Stimulated activated effector memory CD8-positive, alpha-beta T cell treated with anti-CD3 and anti-CD28 coated beads, Interleukin-12 subunit alpha, Interleukin-12 subunit beta, amount 100 ng/mL, for 72 hours (primary cell): ENCODE results near the gene KCNAB1.
A peak's percentile ranks its signal among the peaks of the same experiment; 100 is the strongest.
"Not testable (repeated sequence)": the region's sequence is repeated elsewhere in the genome, so short reads cannot be mapped to it uniquely, and the experiment has no call there.

Experiments used
- ATAC-seq: fragments of 150-1000 bp; cut with Tn5 transposase; 2 replicates; pipeline ENCODE4 v1.10.0; 2021
- DNase-seq, 2 donors: peaks; one replicate each; pipeline ENCODE4 v3.0.0; 2021 to 2022; ENCODE audit warnings: low spot score in 2 of 2
- H3K27ac Mint-ChIP-seq: one replicate; pipeline ENCODE4 v1.8.0; 2022; ENCODE audit warnings: mild to moderate bottlenecking, mixed read lengths
- H3K36me3 Mint-ChIP-seq: one replicate; pipeline ENCODE4 v1.8.0; 2022; ENCODE audit warnings: mild to moderate bottlenecking, mixed read lengths
- H3K4me1 Mint-ChIP-seq: one replicate; pipeline ENCODE4 v1.8.0; 2022; ENCODE audit warnings: mixed read lengths
- H3K4me3 Mint-ChIP-seq: one replicate; pipeline ENCODE4 v1.8.0; 2022; ENCODE audit warnings: mild to moderate bottlenecking, mixed read lengths
- H3K9me3 Mint-ChIP-seq: one replicate; pipeline ENCODE4 v1.8.0; 2022; ENCODE audit warnings: mixed read lengths

The KCNAB1 gene

GRCh38 chr3:156554842-156555687 is 434.7 kb downstream of the KCNAB1 start, which contains the start of gene SSR3:
TSS of gene SSR3 (minus strand) at chr3:156555117. CDS start at chr3:156555089, 28 bp downstream.
- H3K4me1 Mint-ChIP-seq, result peaks cover 42% of the 10 kb centered on the region
- H3K4me3 Mint-ChIP-seq, result peak within 1 kb of the TSS; percentile 90
- H3K27ac Mint-ChIP-seq, result peak within 1 kb of the TSS; percentile 96
- ATAC-seq (peak; percentile 99), DNase-seq (peak; percentile 92 to 97)
- H3K9me3 Mint-ChIP-seq, result no peaks in the 10 kb centered on the region
- H3K36me3 Mint-ChIP-seq, result peaks cover 40% of the 10 kb centered on the region

DNA sequence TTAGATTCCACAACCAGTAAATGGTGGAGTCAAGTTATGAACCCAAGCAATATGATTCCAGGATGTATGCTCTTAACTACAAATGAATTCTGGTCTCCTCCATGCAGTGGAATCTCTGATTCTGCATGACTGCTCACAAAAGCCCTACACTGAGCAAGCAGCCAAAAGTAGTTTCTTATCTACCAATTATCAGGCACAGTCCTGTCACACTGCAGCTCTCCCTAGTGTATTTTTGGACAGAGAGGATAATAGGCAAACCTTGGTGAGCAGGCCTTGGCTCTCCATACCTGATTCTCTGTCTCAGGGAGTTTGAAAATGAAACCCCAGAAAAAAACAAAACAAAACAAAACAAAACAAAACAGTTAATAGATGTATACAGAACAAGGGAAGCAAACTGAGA is 438.0 kb downstream of the KCNAB1 start:
- peaks cover 7% of the 10 kb centered on the region for H3K36me3 Mint-ChIP-seq
- DNase-seq (no peak), ATAC-seq (no peak)
- no peak overlapping the region for H3K27ac Mint-ChIP-seq
- no peaks in the 10 kb centered on the region for H3K9me3 Mint-ChIP-seq
- H3K4me1 Mint-ChIP-seq, result peaks cover 13% of the 10 kb centered on the region
- no peak overlapping the region for H3K4me3 Mint-ChIP-seq

DNA sequence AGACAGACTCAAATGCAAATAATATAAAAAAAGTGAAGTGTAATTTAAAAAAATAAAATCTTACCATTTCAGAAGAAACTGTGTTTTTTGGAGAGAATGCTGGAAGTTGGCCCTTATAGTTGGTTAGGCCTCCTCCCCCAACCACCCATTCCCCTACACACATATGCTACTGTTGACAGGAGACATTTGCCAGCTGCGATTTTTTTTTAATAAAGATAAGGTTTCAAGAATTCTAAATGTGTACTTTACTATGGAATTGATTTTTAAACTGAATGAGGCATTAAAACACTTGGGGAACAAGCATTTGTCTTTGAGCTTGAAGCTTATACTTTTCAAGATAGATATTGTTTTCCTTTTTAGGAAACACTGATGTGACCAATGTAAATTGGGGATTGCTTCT is 438.9 kb downstream of the KCNAB1 start:
- Mint-ChIP-seq H3K4me1 (peaks cover 7% of the 10 kb centered on the region), H3K27ac (no peak overlapping the region), H3K4me3 (no peak overlapping the region), H3K36me3 (peaks cover 7% of the 10 kb centered on the region), H3K9me3 (no peaks in the 10 kb centered on the region)
- ATAC-seq, result no peak
- DNase-seq, result no peak

- DNase-seq (no peak), ATAC-seq (no peak)
- no peaks in the 10 kb centered on the region for H3K9me3 Mint-ChIP-seq
Observed at GRCh38 chr3:156561533-156561932, 441.2 kb downstream of the KCNAB1 start.

DNA sequence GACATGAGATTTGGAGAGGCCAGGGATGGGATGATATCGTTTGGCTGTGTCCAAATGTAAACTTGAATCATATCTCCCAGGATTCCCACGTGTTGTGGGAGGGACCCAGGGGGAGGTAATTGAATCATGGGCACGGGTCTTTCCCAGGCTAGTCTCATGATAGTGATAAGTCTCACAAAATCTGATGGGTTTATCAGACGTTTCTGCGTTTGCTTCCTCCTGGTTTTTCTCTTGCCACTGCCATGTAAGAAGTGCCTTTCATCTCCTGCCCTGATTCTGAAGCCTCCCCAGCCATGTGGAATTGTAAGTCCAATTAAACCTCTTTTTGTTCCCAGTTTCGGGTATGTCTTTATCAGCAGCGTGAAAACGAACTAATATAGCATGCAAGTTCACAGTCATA is 442.1 kb downstream of the KCNAB1 start:
- ATAC-seq, H3K36me3 Mint-ChIP-seq: not testable (repeated sequence)

More at GRCh38 chr3:156561533-156561932, 441.2 kb downstream of the KCNAB1 start:
- H3K36me3 Mint-ChIP-seq, result no peaks in the 10 kb centered on the region
- H3K4me1 Mint-ChIP-seq, result no peaks in the 10 kb centered on the region
- H3K4me3 Mint-ChIP-seq, result no peak overlapping the region
- H3K27ac Mint-ChIP-seq, result no peak overlapping the region

GRCh38 chr3:156563900-156564682 is 443.7 kb downstream of the KCNAB1 start:
- Mint-ChIP-seq H3K27ac (no peak overlapping the region), H3K9me3 (no peaks in the 10 kb centered on the region), H3K4me1 (peaks cover under 1% of the 10 kb centered on the region), H3K4me3 (no peak overlapping the region), H3K36me3 (no peaks in the 10 kb centered on the region)
- ATAC-seq (no peak), DNase-seq (no peak)

More for the DNA sequence above, 442.1 kb downstream of the KCNAB1 start:
- H3K4me1 Mint-ChIP-seq, H3K9me3 Mint-ChIP-seq, DNase-seq, H3K4me3 Mint-ChIP-seq, H3K27ac Mint-ChIP-seq: not testable (repeated sequence)

GRCh38 chr3:156569016-156569415 is 448.6 kb downstream of the KCNAB1 start:
- not testable (repeated sequence) for DNase-seq, H3K27ac Mint-ChIP-seq, H3K4me3 Mint-ChIP-seq, H3K36me3 Mint-ChIP-seq, ATAC-seq, H3K9me3 Mint-ChIP-seq
- peaks cover 12% of the 10 kb centered on the region for H3K4me1 Mint-ChIP-seq

DNA sequence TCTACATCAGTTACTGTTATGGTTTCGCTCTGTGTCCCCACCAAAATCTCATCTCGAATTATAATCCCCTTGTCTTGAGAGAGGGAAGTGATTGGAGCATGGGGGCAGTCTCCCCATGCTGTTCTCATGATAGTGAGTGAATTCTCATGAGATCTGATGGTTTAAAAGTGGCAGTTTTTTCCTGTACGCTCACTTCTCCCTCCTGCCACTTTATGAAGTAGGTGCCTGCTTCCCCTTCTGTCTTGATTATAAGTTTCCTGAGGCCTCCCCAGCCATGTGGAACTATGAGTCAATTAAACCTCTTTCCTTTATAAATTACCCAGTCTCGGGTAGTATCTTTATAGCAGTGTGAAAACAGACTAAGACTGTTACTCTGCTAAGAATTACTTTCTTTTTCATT is 449.5 kb downstream of the KCNAB1 start:
- ATAC-seq, H3K36me3 Mint-ChIP-seq, H3K9me3 Mint-ChIP-seq, H3K27ac Mint-ChIP-seq, H3K4me3 Mint-ChIP-seq, DNase-seq: not testable (repeated sequence)
- peaks cover 12% of the 10 kb centered on the region for H3K4me1 Mint-ChIP-seq

DNA sequence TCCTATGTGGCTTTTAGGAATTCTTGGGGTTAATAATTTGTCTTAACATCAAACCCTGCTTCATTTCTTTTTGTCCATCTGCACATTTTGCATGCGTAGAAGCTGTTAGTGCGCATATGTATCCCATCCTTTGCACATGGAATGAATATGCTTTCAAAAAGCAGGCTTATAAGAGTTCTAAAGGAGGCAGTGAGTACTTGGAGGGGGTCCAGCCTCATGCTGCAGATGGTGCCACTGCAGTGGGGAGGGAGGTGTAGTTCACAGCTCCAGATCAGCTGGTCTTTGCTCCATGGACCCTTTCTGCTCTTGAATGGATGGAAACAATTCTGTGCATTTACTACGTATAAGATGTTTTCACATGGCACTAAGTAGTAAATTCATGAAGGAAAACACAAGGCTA is 455.3 kb downstream of the KCNAB1 start:
- H3K4me1 Mint-ChIP-seq, result no peaks in the 10 kb centered on the region
- H3K27ac Mint-ChIP-seq, result no peak overlapping the region
- no peaks in the 10 kb centered on the region for H3K36me3 Mint-ChIP-seq
- no peak for ATAC-seq
- DNase-seq, result no peak
- no peak overlapping the region for H3K4me3 Mint-ChIP-seq
- H3K9me3 Mint-ChIP-seq, result no peaks in the 10 kb centered on the region

- DNase-seq (no peak), ATAC-seq (no peak)
- Mint-ChIP-seq H3K36me3 (no peaks in the 10 kb centered on the region), H3K4me3 (no peak overlapping the region), H3K27ac (no peak overlapping the region), H3K9me3 (no peaks in the 10 kb centered on the region), H3K4me1 (no peaks in the 10 kb centered on the region)
Observed at GRCh38 chr3:156576051-156576450, 455.7 kb downstream of the KCNAB1 start.

DNA sequence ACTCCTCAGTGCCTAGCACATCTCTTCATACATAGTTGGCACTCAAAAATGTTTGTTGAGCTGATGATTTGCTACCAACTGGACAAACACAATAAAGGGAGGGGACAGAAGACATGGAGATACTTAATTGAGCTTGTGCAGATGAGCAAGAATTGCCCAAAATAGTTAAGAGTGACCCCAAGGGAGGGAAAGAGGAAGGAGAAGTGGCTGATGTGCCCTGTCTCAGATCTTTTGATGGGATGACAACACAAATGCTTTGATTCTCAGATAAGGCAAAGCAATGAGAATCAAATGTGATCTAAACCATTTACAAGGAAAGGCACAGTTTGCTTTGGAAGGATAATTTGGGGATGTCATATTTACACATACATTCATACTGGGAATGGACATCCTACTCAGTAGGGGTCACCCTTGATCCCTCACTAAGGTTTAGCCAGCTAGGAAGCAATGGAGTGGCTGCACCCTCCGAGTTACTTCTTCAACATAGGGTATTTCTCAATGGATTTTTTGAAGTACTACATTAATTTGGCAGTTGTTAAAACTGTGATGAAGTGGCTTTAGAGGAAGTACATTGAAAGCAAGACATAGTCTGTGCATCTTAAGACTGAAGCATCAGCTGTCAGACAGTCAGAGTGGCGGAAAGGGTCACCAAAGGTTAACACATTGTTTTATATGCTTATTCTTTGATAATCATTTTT is 456.4 kb downstream of the KCNAB1 start:
- no peak for DNase-seq
- Mint-ChIP-seq H3K4me1 (no peaks in the 10 kb centered on the region), H3K9me3 (no peaks in the 10 kb centered on the region), H3K27ac (no peak overlapping the region), H3K4me3 (no peak overlapping the region), H3K36me3 (no peaks in the 10 kb centered on the region)
- no peak for ATAC-seq

DNA sequence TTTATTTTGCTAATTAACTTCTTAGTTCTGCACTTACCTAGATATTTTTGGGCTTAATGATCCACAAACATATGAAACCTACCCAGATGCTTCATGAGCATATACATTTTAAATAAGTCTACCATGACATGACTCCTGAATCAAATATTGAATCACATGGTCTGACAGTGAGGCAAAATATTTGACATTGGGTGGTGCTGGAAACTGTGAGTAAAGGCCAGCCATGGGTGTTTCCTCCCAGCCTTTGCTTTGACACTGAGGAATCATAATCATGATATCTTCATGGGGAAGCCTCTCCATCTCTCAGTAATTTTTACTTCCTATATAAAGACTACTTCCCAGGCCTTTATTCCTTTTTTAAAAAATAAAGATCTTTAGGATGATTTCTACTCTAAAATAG is 457.4 kb downstream of the KCNAB1 start:
- peak; percentile 71 for ATAC-seq
- Mint-ChIP-seq H3K4me1 (no peaks in the 10 kb centered on the region), H3K36me3 (no peaks in the 10 kb centered on the region), H3K9me3 (no peaks in the 10 kb centered on the region), H3K4me3 (no peak overlapping the region), H3K27ac (no peak overlapping the region)
- DNase-seq, result no peak

- no peaks in the 10 kb centered on the region for H3K36me3 Mint-ChIP-seq
- no peaks in the 10 kb centered on the region for H3K9me3 Mint-ChIP-seq
- H3K27ac Mint-ChIP-seq, result no peak overlapping the region
- peaks cover 6% of the 10 kb centered on the region for H3K4me1 Mint-ChIP-seq
- no peak for DNase-seq
- H3K4me3 Mint-ChIP-seq, result no peak overlapping the region
- ATAC-seq, result no peak
Observed at GRCh38 chr3:156579427-156579851, 459.1 kb downstream of the KCNAB1 start.

GRCh38 chr3:156581033-156581432 is 460.7 kb downstream of the KCNAB1 start:
- Mint-ChIP-seq H3K36me3 (no peaks in the 10 kb centered on the region), H3K4me1 (peaks cover 6% of the 10 kb centered on the region), H3K9me3 (no peaks in the 10 kb centered on the region), H3K27ac (no peak overlapping the region), H3K4me3 (no peak overlapping the region)
- DNase-seq, result no peak
- no peak for ATAC-seq

- Mint-ChIP-seq H3K4me3 (no peak overlapping the region), H3K9me3 (no peaks in the 10 kb centered on the region), H3K27ac (no peak overlapping the region), H3K36me3 (no peaks in the 10 kb centered on the region), H3K4me1 (peaks cover 6% of the 10 kb centered on the region)
- DNase-seq (no peak), ATAC-seq (no peak)
Observed at GRCh38 chr3:156581954-156582353, 461.6 kb downstream of the KCNAB1 start.
